CD14-positive monocyte (primary cell): Measurements from ENCODE around the gene PANK4. TPM values are rescaled to one million over a fixed set of nuclear protein-coding genes. Genes with fewer than 3 reads are reported as not detected.

ENCODE experiments used
- DNase-seq, 3 donors: peaks; one replicate each; pipeline ENCODE4 v3.0.0-alpha.2; 2011 to 2022
- H2AFZ ChIP-seq: 2 replicates; pipeline ENCODE4 v1.6.0; 2012; ENCODE audit warnings: mild to moderate bottlenecking, low read depth, low read length, inconsistent platforms; ENCODE audit not compliant: insufficient read depth, poor library complexity, severe bottlenecking
- H3K27ac ChIP-seq, 2 donors: 1 replicate in 1 of 2; 2 replicates in 1 of 2; pipeline ENCODE4 v1.5.1; 2012 to 2013; ENCODE audit warnings: low read length in 2 of 2, control low read depth in 1 of 2, inconsistent platforms in 1 of 2, low read depth in 1 of 2, mild to moderate bottlenecking in 1 of 2
- H3K27me3 ChIP-seq, 2 donors: one replicate each; pipeline versions ENCODE4 v1.6.0 to v1.6.1; 2011 to 2013; ENCODE audit warnings: low read length in 2 of 2; ENCODE audit not compliant: control insufficient read depth in 2 of 2, insufficient read depth in 2 of 2
- H3K36me3 ChIP-seq, 2 donors: replicated peaks in 1 of 2; 1 replicate in 1 of 2; 2 replicates in 1 of 2; pipeline versions ENCODE4 v1.5.1 to v1.6.1; 2012 to 2013; ENCODE audit warnings: low read length in 2 of 2, control low read depth in 1 of 2, inconsistent platforms in 1 of 2, mild to moderate bottlenecking in 1 of 2; ENCODE audit not compliant: insufficient read depth in 2 of 2, control insufficient read depth in 1 of 2
- H3K4me1 ChIP-seq, 2 donors: 1 replicate in 1 of 2; 2 replicates in 1 of 2; pipeline versions ENCODE4 v1.5.1 to v1.6.1; 2012 to 2013; ENCODE audit warnings: low read length in 2 of 2, control low read depth in 1 of 2, inconsistent platforms in 1 of 2, mild to moderate bottlenecking in 1 of 2, moderate library complexity in 1 of 2; ENCODE audit not compliant: insufficient read depth in 2 of 2, control insufficient read depth in 1 of 2
- H3K4me2 ChIP-seq: replicated peaks from 2 replicates; pipeline ENCODE3; 2012; ENCODE audit warnings: low read length, moderate library complexity, mild to moderate bottlenecking; ENCODE audit not compliant: poor library complexity, severe bottlenecking; ENCODE audit errors: extremely low read depth
- H3K4me3 ChIP-seq, 3 experiments: fragments of 200-600 bp in 1 of 3; sonication (generic) in 1 of 3; replicated peaks in 1 of 3; 1 replicate in 2 of 3; 2 replicates in 1 of 3; pipeline ENCODE4 v1.5.1; 2011 to 2013; ENCODE audit warnings: low read length in 3 of 3, mild to moderate bottlenecking in 3 of 3, control low read depth in 2 of 3, low read depth in 2 of 3, inconsistent platforms in 1 of 3, moderate library complexity in 1 of 3
- H3K79me2 ChIP-seq: 2 replicates; pipeline ENCODE4 v1.6.0; 2012; ENCODE audit warnings: mild to moderate bottlenecking, control low read depth, inconsistent platforms, low read length, moderate library complexity; ENCODE audit not compliant: insufficient read depth
- H3K9ac ChIP-seq: 2 replicates; pipeline ENCODE4 v1.6.0; 2017; ENCODE audit warnings: low read length, mild to moderate bottlenecking; ENCODE audit not compliant: insufficient read depth, poor library complexity, severe bottlenecking
- H3K9me3 ChIP-seq, 2 donors: replicated peaks in 1 of 2; 1 replicate in 1 of 2; 2 replicates in 1 of 2; pipeline versions ENCODE4 v1.5.1 to v1.6.1; 2012 to 2013; ENCODE audit warnings: low read length in 2 of 2, control low read depth in 1 of 2; ENCODE audit not compliant: control insufficient read depth in 1 of 2, insufficient read depth in 1 of 2
- H4K20me1 ChIP-seq: 2 replicates; pipeline ENCODE4 v1.6.0; 2012; ENCODE audit warnings: mild to moderate bottlenecking, low read length, control low read depth, moderate library complexity; ENCODE audit not compliant: insufficient read depth
- H3K27ac Mint-ChIP-seq, 7 donors: one replicate each; pipeline ENCODE4 v1.8.0; 2020; ENCODE audit warnings: mild to moderate bottlenecking in 7 of 7, mixed read lengths in 7 of 7, moderate library complexity in 6 of 7, inconsistent platforms in 2 of 7
- H3K27me3 Mint-ChIP-seq, 3 donors: one replicate each; pipeline ENCODE4 v1.8.0; 2021 to 2022; ENCODE audit warnings: low read depth in 3 of 3, mild to moderate bottlenecking in 3 of 3, mixed read lengths in 3 of 3, moderate library complexity in 3 of 3, inconsistent platforms in 1 of 3
- H3K36me3 Mint-ChIP-seq, 2 donors: one replicate each; pipeline ENCODE4 v1.8.0; 2020; ENCODE audit warnings: mixed read lengths in 2 of 2, inconsistent platforms in 1 of 2, mild to moderate bottlenecking in 1 of 2
- H3K4me1 Mint-ChIP-seq: one replicate; pipeline ENCODE4 v1.8.0; 2020; ENCODE audit warnings: mild to moderate bottlenecking, mixed read lengths
- H3K4me3 Mint-ChIP-seq, 2 donors: one replicate each; pipeline ENCODE4 v1.8.0; 2020; ENCODE audit warnings: mild to moderate bottlenecking in 2 of 2, mixed read lengths in 2 of 2, moderate library complexity in 1 of 2
- H3K9me3 Mint-ChIP-seq, 7 donors: one replicate each; pipeline ENCODE4 v1.8.0; 2020 to 2022; ENCODE audit warnings: mixed read lengths in 7 of 7, mild to moderate bottlenecking in 6 of 7, moderate library complexity in 6 of 7, inconsistent platforms in 2 of 7
- CTCF ChIP-seq: fragments of 200-600 bp; IDR thresholded peaks from one replicate; pipeline ENCODE4 v1.8.0; 2022; ENCODE audit warnings: antibody characterized with exemption, mild to moderate bottlenecking
- WGBS: methylation state at CpG from one replicate; pipeline ENCODE4 v1.1.5; 2013; ENCODE audit warnings: missing lambda C conversion rate; ENCODE audit not compliant: insufficient coverage; 5-methylcytosine and 5-hydroxymethylcytosine counted together
- intact Hi-C, 2 donors: fragments of 100-400 bp; cut with micrococcal nuclease; formaldehyde crosslinking; loops; one replicate each; pipeline versions ENCODE4 v1.15.0 to v1.15.1; 2023
- polyA plus RNA-seq, 3 donors: library from polyadenylated mRNA; depleted of rRNA in 1 of 3; unstranded in 2 of 3; stranded (reverse) in 1 of 3; fragments of 300-500 nt in 2 of 3; fragments of >200 nt in 1 of 3; fragmentation: Illumina TruSeq in 2 of 3; gene quantifications; 1 replicate in 2 of 3; 2 replicates in 1 of 3; pipeline ENCODE4 v1.2.3, GENCODE V29; 2012 to 2021

The PANK4 gene
- polyA plus RNA-seq, 3 donors = 11.9 to 30.2 (median 13.7) TPM

DNA sequence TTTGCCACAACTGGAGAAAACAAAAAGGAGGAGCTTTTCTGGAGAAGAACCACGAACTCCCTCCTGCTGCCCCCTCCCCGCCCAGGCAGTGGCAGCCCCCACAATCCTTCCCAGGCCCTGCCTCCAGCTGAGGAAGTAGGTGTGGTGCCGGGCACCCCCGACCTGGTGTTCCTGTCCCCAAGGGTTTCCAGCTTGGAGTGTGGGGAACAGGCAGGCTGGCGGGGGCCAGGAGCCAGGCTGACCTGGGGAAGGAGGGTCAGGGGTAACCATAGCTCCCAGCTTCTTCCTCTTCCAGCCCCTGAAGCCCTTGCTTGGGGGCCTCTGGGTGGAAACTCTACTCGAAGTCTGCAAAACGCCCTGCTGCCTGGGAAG lies 7.9 kb upstream of the PANK4 start:
- intact Hi-C loops = no loop called here
- Histone ChIP-seq H3K9ac (no peak overlapping the region), H3K27me3 (peaks cover 13 to 44% of the 10 kb centered on the region in 2 donors), H3K9me3 (no peaks in the 10 kb centered on the region), H3K36me3 (no peaks in the 10 kb centered on the region), H3K4me3 (no peak overlapping the region), H3K4me2 (no peak overlapping the region), H3K27ac (no peak overlapping the region), H3K4me1 (peaks cover 3 to 8% of the 10 kb centered on the region in 2 donors), H3K79me2 (no peaks in the 10 kb centered on the region), H2AFZ (no peak overlapping the region), H4K20me1 (no peaks in the 10 kb centered on the region)
- Mint-ChIP-seq H3K27ac (no peak overlapping the region), H3K9me3 (peaks cover 0 to 3% (median 0%) of the 10 kb centered on the region in 7 donors), H3K27me3 (peaks cover 28 to 75% (median 50%) of the 10 kb centered on the region in 3 donors), H3K36me3 (no peaks in the 10 kb centered on the region), H3K4me1 (no peaks in the 10 kb centered on the region), H3K4me3 (no peak overlapping the region)
- TF ChIP-seq CTCF = no peak
- DNase-seq = no peak
- WGBS = 5% methylated on average over 3 of the region's 7 CpGs

GRCh38 chr1:2533365-2533764 lies 7.0 kb upstream of the PANK4 start:
- Histone ChIP-seq H2AFZ (no peak overlapping the region), H3K79me2 (no peaks in the 10 kb centered on the region), H3K4me1 (peaks cover 10 to 15% of the 10 kb centered on the region in 2 donors), H3K4me2 (no peak overlapping the region), H3K9me3 (no peaks in the 10 kb centered on the region), H3K27me3 (peaks cover 21 to 53% of the 10 kb centered on the region in 2 donors), H3K27ac (no peak overlapping the region), H3K4me3 (no peak overlapping the region), H4K20me1 (peaks cover 7% of the 10 kb centered on the region), H3K36me3 (no peaks in the 10 kb centered on the region), H3K9ac (no peak overlapping the region)
- no peak for DNase-seq
- Mint-ChIP-seq H3K4me3 (peak overlapping the region in 1 of 2 donors; percentile 44), H3K9me3 (peaks cover 0 to 8% (median 0%) of the 10 kb centered on the region in 7 donors), H3K27ac (peak overlapping the region in 1 of 7 donors; percentile 7), H3K27me3 (peaks cover 33 to 75% (median 56%) of the 10 kb centered on the region in 3 donors), H3K4me1 (peaks cover 6% of the 10 kb centered on the region), H3K36me3 (no peaks in the 10 kb centered on the region)
- 87% methylated on average over 3 of the region's 11 CpGs for WGBS
- TF ChIP-seq CTCF = no peak
- intact Hi-C loops = no loop called here
